Fibroblast of mammary gland (primary cell): ENCODE data around the gene CFAP61.

Experiments
- DNase-seq: peaks from one replicate; pipeline ENCODE4 v3.0.0-alpha.2; 2010; ENCODE audit warnings: low read depth
- H3K4me3 ChIP-seq: 2 replicates; pipeline ENCODE4 v1.5.1; 2011; ENCODE audit warnings: low read depth, mild to moderate bottlenecking, low read length, moderate library complexity; ENCODE audit not compliant: control insufficient read depth
- TF ChIP-seq, protein P1 (sequence below): conservative IDR thresholded peaks from 2 replicates; pipeline ENCODE4 v1.5.1; 2011; ENCODE audit warnings: low read depth, low read length, inconsistent platforms; ENCODE audit not compliant: control insufficient read depth, insufficient read depth

Gene CFAP61

DNA sequence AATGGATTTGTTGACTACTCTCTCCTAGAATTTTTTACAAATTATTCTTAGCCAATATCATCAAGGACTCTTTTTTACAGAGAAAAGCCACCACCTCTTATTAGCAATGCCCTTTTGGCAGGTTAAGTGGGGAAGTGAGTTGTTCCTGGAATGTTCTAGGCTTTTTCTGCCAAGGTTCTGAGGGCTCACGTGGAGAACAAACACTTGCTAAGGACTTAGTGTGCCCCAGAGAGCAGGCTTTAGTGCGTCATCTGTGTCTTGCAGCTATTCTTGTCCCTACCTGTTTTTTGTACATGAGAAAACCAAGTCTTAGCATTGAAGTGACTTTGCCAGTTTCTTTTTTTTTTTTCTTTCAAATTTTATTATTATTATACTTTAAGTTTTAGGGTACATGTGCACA is 33.5 kb downstream of the CFAP61 start:
- TF ChIP-seq, protein P1, sequence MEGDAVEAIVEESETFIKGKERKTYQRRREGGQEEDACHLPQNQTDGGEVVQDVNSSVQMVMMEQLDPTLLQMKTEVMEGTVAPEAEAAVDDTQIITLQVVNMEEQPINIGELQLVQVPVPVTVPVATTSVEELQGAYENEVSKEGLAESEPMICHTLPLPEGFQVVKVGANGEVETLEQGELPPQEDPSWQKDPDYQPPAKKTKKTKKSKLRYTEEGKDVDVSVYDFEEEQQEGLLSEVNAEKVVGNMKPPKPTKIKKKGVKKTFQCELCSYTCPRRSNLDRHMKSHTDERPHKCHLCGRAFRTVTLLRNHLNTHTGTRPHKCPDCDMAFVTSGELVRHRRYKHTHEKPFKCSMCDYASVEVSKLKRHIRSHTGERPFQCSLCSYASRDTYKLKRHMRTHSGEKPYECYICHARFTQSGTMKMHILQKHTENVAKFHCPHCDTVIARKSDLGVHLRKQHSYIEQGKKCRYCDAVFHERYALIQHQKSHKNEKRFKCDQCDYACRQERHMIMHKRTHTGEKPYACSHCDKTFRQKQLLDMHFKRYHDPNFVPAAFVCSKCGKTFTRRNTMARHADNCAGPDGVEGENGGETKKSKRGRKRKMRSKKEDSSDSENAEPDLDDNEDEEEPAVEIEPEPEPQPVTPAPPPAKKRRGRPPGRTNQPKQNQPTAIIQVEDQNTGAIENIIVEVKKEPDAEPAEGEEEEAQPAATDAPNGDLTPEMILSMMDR = no peak
- H3K4me3 ChIP-seq = no peak overlapping the region
- DNase-seq = peak; percentile 34

DNA sequence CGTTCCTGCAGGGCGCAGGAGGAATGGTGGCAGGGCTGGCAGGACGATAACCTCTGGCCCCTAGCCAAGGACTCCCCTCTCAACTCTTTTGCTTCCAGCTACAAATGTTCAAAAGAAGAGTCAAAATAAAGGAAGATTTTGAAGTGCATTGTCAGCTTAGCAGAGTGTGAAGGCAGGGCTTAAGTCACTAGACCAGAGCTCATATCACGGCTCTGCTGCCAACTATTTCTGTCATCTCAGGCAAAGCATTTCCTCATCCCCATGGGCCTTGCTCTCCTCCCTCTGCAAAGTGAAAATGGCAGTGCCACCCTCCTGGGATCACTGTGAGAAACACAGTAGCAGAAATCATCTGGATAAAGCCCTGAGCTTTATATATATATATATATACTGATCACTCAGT is 36.7 kb downstream of the CFAP61 start:
- DNase-seq = no peak
- H3K4me3 ChIP-seq = no peak overlapping the region
- TF ChIP-seq, protein P1 = no peak

DNA sequence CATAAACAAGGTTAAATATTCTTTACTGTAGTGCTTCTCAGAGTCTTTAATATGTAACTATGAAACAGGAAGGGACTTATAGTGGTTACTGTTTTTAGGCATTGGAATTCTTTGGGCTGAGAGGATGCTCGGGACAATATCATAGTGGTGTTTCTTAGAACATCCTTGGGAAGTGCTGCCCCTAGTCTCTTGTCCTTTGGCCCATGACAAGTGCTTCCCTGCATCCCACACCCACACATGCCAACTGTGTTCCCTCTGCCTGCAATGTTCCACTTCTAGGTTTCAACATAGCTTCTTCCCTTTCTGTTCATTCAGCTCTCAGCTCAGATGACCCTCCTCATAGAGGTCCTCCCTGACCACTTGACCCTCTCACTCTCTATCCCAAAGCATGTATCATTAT is 37.6 kb downstream of the CFAP61 start:
- DNase-seq = no peak
- TF ChIP-seq, protein P1 = no peak
- H3K4me3 ChIP-seq = no peak overlapping the region

DNA sequence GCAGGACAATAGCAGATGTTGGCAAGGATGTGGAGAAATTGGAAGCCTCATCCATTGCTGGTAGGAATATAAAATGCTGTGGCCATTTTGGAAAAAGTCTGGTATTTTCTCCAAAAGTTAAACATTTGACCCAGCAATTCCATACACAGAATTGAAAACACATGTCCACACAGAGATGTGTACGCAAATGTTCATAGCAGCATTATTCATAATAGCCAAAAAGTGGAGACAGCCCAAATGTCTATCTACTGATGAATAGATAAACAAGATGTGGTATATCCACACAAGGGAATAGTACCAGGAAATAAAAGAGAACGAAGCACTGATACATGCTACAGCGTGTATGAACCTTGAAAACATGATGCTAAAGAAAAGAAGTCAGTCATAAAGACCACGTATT is 40.5 kb downstream of the CFAP61 start:
- peak; percentile 57 for DNase-seq
- TF ChIP-seq, protein P1 = no peak
- no peak overlapping the region for H3K4me3 ChIP-seq

DNA sequence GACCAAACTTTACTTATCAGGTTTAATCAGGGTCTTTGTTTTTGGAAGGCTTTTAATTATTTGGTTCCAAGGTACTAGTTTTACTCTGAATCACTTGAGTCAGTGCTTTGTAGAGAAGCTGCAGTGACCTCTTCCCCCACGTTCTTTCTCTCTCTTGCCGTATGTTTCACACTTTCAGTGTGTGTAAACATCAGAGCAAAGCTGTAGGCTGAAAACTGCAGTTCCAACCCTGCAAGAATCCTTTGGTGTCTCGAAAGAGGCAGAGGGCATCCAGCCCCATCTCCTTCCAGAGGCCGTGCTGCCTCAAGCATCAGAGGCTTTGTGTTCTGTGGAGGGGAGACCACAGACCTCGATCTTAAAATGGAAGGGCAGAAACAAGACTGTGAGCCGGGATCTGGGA is 42.1 kb downstream of the CFAP61 start:
- no peak for DNase-seq
- H3K4me3 ChIP-seq = no peak overlapping the region
- TF ChIP-seq, protein P1 = no peak

DNA sequence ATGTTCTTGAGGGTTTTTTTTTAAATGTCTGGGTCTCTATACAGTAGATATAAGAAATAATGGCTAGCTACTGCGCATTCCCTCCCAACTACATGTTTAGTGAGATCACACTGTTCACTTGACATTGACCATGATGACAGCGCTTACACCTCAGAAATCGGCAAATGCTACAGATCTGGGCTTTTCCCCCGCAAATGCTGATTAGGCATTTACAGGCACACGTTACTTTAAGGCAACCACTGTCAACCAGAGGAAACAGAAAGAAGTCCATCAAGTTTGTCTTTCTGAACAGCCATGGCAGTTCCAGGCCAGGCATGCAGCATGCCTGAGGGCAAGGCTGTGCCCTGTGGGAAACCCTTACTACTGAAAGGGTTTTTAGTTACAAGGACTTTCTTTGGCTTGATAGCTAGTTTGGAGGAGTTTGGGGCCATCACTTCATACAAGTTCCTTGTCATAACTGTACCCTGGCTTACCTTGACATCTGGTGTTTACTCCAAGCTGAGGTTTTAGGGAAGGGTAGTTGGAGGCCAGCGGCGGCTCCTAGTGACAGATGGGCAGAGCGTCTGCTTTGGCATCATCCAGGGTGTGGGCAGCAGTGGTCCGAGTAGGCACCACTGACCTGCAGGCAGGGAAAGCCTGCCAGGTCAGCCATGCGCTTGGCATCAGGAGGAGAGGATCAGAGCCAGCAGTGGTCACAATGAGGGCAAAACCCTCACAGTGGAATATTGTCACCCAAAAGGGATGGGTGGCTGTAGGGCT is 43.0 kb downstream of the CFAP61 start:
- TF ChIP-seq, protein P1 = no peak
- DNase-seq = no peak
- H3K4me3 ChIP-seq = no peak overlapping the region
